Liver (tissue), 3 donors: ENCODE data around the gene ID4.
"Not testable (repeated sequence)": the region's sequence is repeated elsewhere in the genome, so short reads cannot be mapped to it uniquely, and the experiment has no call there.

Source experiments
- FOXA2 ChIP-seq: IDR thresholded peaks from 2 replicates; pipeline ENCODE4 v1.6.1; 2016; ENCODE audit warnings: antibody characterized with exemption
- GABPA ChIP-seq, 2 donors: IDR thresholded peaks in 1 of 2; conservative IDR thresholded peaks in 1 of 2; 2 replicates each; pipeline ENCODE4 v1.6.1; 2016; ENCODE audit warnings: antibody characterized with exemption in 2 of 2, mild to moderate bottlenecking in 1 of 2, moderate library complexity in 1 of 2
- HNF4G ChIP-seq: IDR thresholded peaks from 2 replicates; pipeline ENCODE4 v1.6.1; 2016; ENCODE audit warnings: antibody characterized with exemption
- JUND ChIP-seq, 2 donors: IDR thresholded peaks; 2 replicates each; pipeline ENCODE4 v1.6.1; 2016; ENCODE audit warnings: antibody characterized with exemption in 2 of 2
- NR2F2 ChIP-seq: IDR thresholded peaks from 2 replicates; pipeline ENCODE4 v1.6.1; 2016; ENCODE audit warnings: antibody characterized with exemption
- SP1 ChIP-seq: IDR thresholded peaks from 2 replicates; pipeline ENCODE4 v1.6.1; 2018; ENCODE audit warnings: antibody characterized with exemption, mild to moderate bottlenecking
- TF ChIP-seq, protein P1 (sequence below): fragments of 150-350 bp; IDR thresholded peaks from 2 replicates; pipeline ENCODE4 v1.5.1; 2017; ENCODE audit warnings: improper control_type of control experiment, low read depth, low read length; ENCODE audit not compliant: missing input control
- TF ChIP-seq, protein P2 (sequence below): IDR thresholded peaks from 2 replicates; pipeline ENCODE4 v1.6.1; 2016; ENCODE audit warnings: antibody characterized with exemption
- donor health status: healthy.
- donor health status: healthy.

DNA sequence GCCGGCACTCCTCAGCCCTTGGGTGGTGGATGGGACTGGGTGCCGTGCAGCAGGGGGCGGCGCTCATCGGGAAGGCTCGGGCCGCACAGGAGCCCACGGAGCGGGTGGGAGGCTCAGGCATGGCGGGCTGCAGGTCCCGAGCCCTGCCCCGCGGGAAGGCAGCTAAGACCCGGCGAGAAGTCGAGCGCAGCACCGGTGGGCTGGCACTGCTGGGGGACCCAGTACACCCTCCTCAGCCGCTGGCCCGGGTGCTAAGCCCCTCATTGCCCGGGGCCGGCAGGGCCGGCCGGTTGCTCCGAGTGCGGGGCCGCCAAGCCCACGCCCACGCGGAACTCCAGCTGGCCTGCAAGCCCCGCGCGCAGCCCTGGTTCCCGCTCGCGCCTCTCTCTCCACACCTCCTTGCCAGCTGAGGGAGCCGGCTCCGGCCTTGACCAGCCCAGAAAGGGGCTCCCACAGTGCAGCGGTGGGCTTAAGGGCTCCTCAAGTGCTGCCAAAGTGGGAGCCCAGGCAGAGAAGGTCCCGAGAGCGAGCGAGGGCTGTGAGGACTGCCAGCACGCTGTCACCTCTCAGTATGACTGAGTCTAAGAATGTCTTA lies 17.3 kb downstream of the ID4 start:
- not testable (repeated sequence) for TF ChIP-seq SP1; GABPA (IDR thresholded peaks at IDR 0.05 in 1 of 2, conservative IDR thresholded peaks at IDR 0.05 in 1 of 2); JUND (IDR thresholded peaks at IDR 0.05); FOXA2; NR2F2; HNF4G
- TF ChIP-seq, protein P1, sequence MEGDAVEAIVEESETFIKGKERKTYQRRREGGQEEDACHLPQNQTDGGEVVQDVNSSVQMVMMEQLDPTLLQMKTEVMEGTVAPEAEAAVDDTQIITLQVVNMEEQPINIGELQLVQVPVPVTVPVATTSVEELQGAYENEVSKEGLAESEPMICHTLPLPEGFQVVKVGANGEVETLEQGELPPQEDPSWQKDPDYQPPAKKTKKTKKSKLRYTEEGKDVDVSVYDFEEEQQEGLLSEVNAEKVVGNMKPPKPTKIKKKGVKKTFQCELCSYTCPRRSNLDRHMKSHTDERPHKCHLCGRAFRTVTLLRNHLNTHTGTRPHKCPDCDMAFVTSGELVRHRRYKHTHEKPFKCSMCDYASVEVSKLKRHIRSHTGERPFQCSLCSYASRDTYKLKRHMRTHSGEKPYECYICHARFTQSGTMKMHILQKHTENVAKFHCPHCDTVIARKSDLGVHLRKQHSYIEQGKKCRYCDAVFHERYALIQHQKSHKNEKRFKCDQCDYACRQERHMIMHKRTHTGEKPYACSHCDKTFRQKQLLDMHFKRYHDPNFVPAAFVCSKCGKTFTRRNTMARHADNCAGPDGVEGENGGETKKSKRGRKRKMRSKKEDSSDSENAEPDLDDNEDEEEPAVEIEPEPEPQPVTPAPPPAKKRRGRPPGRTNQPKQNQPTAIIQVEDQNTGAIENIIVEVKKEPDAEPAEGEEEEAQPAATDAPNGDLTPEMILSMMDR = not testable (repeated sequence)
- TF ChIP-seq, protein P2, sequence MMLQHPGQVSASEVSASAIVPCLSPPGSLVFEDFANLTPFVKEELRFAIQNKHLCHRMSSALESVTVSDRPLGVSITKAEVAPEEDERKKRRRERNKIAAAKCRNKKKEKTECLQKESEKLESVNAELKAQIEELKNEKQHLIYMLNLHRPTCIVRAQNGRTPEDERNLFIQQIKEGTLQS = not testable (repeated sequence)
